Left lobe of liver (tissue), 2 donors: ENCODE measurements around the gene POLH. TPM values are rescaled to one million over a fixed set of nuclear protein-coding genes. Genes with fewer than 3 reads are reported as not detected.
"Not testable (repeated sequence)": the region's sequence is repeated elsewhere in the genome, so short reads cannot be mapped to it uniquely, and the experiment has no call there.

ENCODE experiments used
- ATAC-seq: fragments of 200-7000 bp; cut with Tn5 transposase; one replicate; pipeline ENCODE4 v1.9.1; 2020; ENCODE audit warnings: mild to moderate bottlenecking, moderate library complexity
- DNase-seq: peaks from one replicate; pipeline ENCODE4 v3.0.0-alpha.2; 2020; ENCODE audit warnings: low spot score
- total RNA-seq: library from RNA; stranded (reverse); gene quantifications from one replicate; pipeline ENCODE4 v1.2.1, GENCODE V29; 2021
- donor health status: DM: no; HTN: no; CAD: no; lungs with moderate emphysema.
- donor health status: DM: no; HTN: yes; CAD: no.

Gene POLH
- total RNA-seq, 1 donor from 2014 or later, result 7.2 TPM

DNA sequence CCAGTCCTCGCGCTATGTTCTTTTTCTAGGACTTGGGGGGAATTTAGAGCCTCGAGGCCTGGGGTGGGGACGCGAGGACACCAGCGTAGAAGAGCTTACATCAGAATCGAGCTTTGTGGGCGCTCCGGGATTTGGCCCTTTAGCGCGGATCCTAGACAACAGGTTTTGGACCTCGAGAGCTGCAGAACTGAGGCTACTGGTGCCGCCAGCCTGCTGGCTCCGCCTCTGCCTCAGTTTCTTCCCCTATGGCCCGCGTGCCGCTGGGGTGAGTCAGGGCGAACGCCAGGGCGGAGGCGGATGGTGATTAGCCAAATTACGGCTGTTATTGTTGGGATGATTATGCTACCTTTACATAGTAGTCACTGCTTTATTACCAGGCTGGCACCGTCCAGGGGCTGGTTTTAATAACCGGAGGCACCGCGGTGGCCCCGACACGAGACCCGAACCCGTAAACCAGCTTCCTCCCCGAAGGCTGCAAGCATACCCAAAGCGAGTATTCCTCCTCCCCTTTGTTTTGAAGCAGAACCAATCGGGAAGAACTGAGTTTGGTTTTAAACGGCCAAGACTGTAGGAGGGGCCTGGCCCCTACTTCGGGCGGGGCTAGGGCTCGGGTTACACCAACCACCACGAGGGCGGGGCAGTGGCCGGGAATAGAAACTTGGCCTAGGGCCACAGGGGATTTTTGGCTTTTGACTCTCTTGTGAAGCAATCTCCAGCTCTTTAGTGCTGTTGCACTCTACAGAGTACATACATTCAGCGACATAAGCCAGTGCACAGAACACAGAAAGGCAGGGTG lies 53.7 kb downstream of the POLH start:
- DNase-seq (peak; percentile 97), ATAC-seq (peak; percentile 84)

DNA sequence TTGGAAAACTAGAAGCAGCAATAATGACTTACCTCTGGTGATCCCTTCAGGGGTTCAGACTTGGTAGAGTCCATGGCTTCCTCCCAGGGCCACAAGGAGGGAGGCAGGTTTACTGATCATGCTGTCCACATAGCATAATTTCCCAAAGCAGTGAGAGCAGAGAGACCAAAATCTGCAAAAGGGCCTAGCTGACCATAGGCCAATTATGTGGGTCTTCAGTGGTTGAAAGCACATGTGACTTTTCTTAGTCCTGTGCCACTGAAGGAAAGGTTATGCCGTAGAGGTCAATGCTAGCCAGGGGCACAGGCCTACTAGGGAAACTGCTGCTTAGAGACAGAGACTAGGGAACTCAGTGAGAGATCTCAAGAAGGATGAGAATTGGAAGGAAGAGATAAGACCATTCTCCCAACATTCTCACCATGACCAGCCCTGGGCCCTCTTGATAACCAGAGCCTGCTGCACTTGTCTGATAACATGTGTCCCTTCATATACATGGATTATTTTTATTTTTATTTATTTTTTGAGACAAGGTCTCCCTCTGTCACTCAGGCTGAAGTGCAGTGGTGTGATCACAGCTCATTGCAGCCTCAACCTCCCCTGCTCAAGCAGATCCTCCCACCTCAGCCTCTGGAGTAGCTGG lies 55.1 kb downstream of the POLH start:
- ATAC-seq (no peak), DNase-seq (no peak)

DNA sequence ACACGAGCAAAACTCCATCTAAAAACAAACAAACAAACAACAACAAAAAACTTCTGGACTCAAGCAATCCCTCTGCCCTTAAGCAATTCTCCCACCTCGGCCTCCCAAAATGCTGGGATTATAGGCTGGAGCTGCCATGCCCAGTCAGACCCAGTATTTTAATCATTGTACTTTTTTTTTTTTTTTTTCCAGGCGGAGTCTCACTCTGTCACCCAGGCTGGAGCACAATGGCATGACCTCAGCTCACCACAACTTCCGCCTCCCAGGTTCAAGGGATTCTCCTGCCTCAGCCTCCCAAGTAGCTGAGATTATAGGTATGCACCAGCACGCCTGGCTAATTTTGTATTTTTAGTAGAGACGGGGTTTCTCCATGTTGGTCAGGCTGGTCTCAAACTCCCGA lies 57.0 kb downstream of the POLH start:
- ATAC-seq, DNase-seq: not testable (repeated sequence)

DNA sequence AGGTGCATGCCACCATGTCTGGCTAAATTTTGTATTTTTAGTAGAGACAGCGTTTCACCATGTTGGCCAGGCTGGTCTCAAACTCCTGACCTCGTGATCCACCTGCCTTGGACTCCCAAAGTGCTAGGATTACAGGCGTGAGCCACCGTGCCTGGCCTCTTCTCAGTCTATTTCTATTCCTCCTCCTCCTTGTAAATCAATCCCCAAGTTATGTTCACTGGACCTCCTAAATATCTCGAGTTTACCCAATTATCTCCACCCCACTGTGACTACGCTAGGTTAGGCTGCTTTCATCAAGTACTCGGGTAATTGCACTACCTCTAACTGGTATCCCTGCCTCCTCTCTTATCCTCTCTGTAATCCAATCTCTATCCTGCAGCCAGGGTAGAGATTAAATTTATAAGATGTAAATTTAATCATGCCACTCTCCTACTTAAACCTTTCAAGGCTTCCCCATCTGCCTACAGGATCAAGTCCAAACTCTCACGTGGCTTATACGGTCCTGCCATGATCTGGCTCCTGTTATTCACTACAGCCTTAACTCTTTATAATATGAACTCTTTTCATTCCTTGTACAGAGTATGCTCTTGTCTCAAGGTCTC lies 58.8 kb downstream of the POLH start:
- DNase-seq, result no peak
- ATAC-seq, result no peak

DNA sequence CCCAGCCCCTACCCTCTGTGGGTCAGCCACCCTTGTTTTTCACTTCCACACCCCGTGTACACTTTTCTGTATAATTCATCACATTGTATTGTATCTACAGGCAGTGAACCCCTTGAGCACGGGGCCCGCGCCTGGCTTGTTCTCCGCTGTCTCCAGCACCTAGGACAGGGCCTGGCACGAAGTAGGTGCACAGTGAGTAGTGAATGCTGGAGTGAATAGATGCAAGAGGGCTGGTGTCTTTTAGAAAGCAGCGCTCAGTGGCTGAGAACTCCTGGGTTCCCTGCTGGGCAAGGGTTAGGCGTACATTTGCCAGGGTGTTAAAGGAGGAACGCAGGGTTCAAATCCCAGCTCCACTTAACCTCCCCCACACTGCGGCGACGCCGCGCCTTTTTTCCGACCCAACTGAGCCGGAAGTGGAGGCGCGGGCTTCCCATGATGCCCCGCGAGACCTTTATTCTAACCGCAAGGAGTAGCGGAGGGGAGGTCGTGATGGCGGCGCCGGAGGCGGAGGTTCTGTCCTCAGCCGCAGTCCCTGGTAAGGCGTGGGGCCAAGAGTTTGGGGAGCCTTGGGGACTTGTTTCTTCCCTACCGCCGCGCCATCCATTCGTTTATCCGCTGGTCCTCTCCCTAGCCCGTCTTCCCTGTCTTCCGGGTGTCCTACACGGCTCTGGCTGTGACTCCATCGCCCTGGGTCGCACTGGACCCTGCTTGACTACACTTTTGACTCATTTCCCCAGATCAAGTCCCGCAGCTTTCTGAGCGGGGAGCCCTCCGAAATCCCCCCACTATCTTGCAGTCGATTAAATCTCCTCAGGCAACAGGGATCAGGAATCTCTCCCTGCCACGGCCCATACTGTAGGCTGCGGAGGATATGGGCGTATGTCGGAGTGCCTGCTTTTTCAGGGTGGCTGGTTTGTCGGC lies 59.7 kb downstream of the POLH start, which contains the start of gene MAD2L1BP:
TSS of gene MAD2L1BP (plus strand) at position 454 of the 921 bp plus-strand sequence. CDS start at position 490, 36 bp downstream.
- ATAC-seq (peak; percentile 94), DNase-seq (peak; percentile 88)

DNA sequence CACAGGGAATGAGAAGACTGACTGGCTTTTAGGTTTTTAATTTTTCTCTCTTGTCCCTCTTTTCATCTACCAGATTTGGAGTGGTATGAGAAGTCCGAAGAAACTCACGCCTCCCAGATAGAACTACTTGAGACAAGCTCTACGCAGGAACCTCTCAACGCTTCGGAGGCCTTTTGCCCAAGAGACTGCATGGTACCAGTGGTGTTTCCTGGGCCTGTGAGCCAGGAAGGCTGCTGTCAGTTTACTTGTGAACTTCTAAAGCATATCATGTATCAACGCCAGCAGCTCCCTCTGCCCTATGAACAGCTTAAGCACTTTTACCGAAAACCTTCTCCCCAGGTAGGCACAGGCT lies 60.3 kb downstream of the POLH start:
- DNase-seq, result no peak
- peak; percentile 3 for ATAC-seq

DNA sequence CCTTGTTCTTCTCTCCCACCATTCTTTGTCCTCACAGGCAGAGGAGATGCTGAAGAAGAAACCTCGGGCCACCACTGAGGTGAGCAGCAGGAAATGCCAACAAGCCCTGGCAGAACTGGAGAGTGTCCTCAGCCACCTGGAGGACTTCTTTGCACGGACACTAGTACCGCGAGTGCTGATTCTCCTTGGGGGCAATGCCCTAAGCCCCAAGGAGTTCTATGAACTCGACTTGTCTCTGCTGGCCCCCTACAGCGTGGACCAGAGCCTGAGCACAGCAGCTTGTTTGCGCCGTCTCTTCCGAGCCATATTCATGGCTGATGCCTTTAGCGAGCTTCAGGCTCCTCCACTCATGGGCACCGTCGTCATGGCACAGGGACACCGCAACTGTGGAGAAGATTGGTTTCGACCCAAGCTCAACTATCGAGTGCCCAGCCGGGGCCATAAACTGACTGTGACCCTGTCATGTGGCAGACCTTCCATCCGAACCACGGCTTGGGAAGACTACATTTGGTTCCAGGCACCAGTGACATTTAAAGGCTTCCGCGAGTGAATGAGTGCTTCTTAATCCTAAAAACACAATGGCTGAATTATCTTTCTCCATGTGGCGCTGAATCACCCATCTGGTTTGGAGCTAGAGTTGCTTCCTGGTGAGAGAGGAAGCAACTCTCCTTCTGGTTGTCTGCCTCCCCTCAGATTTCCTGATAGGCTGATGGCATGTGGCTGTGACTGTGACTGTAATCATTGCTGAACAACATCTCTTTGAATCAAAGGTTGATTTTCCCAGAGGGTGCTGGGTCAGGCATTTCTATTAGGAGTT lies 64.2 kb downstream of the POLH start:
- no peak for ATAC-seq
- no peak for DNase-seq

DNA sequence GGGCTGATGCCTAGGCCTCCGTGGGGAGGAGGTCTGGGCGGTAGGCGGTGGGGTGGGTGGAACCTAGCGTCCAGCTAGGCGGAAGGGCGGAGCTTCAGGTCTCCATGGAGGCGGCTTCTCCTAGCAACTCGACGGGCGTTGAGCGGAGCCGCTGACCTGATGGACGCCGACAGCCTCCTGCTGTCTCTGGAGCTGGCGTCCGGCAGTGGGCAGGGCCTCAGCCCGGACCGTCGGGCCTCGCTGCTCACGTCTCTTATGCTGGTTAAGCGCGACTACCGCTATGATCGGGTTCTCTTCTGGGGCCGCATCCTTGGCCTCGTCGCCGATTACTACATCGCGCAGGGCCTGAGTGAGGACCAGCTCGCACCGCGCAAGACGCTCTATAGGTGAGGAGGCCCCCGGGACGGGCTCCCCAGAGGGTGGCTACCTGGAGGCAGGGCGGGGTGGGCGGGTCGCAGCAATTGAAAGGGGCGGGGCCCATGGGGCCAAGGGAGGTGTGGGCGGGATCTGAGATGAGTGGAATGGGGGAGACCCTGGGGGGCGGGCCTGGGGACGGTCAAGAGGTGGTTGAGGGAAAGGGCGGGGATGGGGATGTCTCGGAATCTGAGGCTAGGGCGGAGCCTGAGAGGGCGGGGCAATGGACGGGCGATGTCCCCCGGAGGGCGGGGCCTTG lies 69.1 kb downstream of the POLH start, which contains the start of gene RSPH9:
TSS of gene RSPH9 (plus strand) at position 97 of the 673 bp plus-strand sequence. CDS start at position 160, 63 bp downstream.
- DNase-seq, result no peak
- peak; percentile 67 for ATAC-seq

DNA sequence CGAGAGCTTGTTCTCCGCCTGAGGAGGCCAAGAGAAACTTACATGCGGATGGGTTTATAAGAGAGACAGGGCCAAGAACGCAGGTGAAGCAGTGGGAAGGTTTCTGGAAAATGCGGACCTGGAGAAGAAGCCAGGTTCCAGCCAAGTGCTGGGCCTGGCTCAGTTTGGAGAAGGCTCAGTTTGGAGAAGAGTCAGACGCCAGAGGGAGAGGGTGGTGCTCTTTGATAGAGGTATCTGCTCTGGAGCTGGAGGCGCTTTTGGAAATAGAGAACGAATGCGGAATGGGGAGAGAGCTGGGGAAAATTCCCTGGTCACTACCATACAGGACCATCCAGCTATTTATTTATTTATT lies 69.6 kb downstream of the POLH start:
- DNase-seq (no peak), ATAC-seq (no peak)

DNA sequence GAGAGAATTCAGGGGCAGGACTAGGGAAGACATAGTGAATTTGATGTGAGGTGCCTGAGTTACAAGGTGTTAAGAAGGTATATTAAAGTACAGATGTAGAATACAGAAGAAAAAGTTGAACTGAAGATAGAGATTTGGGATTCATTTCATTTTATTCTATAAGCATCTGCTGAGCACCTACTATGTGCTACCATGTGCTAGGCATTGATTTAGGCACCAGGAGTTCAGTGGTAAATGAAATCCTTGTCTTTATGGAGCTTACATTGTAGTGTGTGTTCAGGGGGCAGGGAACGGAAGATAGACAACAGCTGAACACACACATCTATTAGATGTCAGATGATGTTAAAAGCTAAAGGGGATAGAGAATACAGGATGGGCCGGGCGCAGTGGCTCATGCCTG lies 71.6 kb downstream of the POLH start:
- no peak for DNase-seq
- no peak for ATAC-seq

DNA sequence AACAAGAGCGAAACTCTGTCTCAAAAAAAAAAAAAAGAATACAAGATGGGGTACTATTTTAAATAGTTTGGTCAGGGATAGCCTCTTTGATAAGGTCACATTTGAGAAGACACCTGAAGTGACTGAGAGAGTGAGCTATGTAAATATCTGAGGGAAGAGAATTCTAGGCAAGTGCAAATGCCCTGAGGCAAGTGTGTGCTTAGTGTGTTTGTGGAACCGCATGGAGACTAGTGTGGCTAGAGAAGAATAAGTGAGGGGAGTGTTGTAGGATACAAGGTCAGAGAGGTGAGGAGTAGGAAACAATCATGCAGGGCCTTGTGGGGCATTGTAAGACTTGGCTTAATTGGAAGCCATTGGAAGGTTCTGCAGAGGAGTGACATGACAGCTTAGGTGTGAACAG lies 72.3 kb downstream of the POLH start:
- ATAC-seq (no peak), DNase-seq (no peak)

DNA sequence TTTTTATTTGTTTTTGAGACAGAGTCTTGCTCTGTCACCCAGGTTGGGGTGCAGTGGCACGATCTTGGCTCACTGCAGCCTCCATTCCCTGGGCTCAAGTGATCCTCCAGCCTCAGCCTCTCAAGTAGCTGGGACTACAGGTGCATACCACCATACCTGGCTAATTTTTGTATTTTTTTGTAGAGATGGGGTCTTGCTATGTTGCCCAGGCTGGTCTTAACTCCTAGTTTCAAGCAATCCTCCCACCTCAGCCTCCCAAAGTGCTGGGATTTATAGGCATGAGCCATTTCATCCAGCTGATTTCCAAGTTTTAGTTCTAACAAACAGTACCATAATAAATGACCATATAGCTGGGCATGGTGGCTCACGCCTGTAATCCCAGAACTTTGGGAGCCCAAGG lies 76.8 kb downstream of the POLH start:
- ATAC-seq, DNase-seq: not testable (repeated sequence)

DNA sequence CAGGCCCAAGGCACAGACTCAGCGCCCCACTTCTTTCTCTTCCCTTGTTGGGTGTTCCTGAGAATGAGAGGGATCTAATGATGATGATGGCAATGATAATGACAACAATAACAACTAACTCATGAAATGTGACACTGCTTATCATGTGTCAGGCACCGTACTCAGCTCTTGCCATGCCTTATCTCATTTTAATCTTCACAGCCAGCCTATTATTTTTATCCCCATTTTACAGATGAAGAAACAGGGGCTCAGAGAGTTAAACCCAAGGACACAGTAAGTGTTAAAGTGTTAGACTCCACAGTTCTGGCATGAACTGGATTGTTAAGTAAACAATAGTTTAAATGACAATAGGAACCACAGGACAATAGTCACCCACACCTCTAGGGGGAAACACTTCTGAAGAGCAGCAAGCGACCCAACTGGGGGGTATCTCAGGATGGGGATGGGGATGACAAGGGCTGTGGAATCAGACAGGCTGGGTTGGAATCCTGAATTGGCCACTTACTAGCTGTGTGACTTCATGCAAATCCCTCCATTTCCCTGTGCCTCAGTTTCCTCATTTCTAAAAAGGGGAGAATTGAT lies 81.3 kb downstream of the POLH start:
- DNase-seq (no peak), ATAC-seq (no peak)

DNA sequence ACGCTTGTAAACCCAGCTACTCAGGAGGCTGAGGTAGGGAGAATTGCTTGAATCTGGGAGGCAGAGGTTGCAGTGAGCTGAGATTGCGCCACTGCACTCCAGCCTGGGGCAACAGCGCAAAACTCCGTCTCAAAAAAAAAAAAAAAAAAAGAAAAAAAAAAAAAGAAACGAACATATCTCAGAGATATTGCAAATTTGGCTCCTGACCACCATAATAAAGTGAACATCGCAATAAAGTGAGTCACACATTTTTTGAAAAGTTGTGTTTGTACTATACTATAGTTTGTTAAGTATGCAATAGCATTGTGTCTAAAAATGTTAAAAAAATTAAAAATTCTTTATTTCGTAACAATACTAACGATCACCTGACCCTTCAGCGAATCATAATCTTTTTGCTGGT lies 82.2 kb downstream of the POLH start:
- ATAC-seq, result no peak
- no peak for DNase-seq

DNA sequence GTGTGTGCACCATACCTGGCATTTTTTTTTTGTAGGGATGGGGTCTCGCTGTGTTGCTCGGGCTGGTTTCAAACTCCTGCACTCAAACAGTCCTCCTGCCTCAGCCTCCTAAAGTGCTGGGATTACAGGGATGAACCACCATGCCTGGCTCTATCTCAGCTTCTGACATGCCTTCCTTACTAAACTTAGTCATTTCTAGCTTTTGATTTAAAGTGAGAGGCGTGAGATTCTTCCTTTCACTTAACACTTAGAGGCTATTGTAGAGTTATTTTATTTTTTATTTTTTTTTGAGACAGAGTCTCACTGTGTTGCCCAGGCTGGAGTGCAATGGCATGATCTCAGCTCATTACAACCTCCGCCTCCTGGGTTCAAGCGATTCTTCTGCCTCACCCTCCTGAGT lies 87.0 kb downstream of the POLH start:
- not testable (repeated sequence) for DNase-seq, ATAC-seq
